Right lobe of liver (tissue), 4 donors: ENCODE results near the gene DAGLA.

Experiments used
- CTCF ChIP-seq, 4 donors: fragments of 200-600 bp in 3 of 4; fragments of 450-650 bp in 1 of 4; IDR thresholded peaks; one replicate each; pipeline versions ENCODE4 v1.5.1 to v1.8.0; 2016 to 2022; ENCODE audit warnings: antibody characterized with exemption in 4 of 4, mild to moderate bottlenecking in 2 of 4
- POLR2A ChIP-seq: fragments of 450-650 bp; IDR thresholded peaks from one replicate; pipeline ENCODE4 v1.6.1; 2017; ENCODE audit warnings: antibody characterized with exemption, mild to moderate bottlenecking
- donor health status: DM: no; HTN: no; CAD: no.
- donor health status: DM: no; HTN: no; CAD: no.
- donor health status: DM: no; HTN: yes; CAD: no.

- no peak for TF ChIP-seq CTCF (IDR thresholded peaks at IDR 0.05)
- TF ChIP-seq POLR2A, result no peak
Measured at GRCh38 chr11:61771195-61771894, 91.2 kb downstream of the DAGLA start.
